HCEC 1CT (cell line): ENCODE data around the gene ATP11B.
"Not testable (repeated sequence)": the region's sequence is repeated elsewhere in the genome, so short reads cannot be mapped to it uniquely, and the experiment has no call there.

Source experiments
- DNase-seq: peaks from one replicate; pipeline ENCODE4 v3.0.0-alpha.2; 2017

The ATP11B gene

DNA sequence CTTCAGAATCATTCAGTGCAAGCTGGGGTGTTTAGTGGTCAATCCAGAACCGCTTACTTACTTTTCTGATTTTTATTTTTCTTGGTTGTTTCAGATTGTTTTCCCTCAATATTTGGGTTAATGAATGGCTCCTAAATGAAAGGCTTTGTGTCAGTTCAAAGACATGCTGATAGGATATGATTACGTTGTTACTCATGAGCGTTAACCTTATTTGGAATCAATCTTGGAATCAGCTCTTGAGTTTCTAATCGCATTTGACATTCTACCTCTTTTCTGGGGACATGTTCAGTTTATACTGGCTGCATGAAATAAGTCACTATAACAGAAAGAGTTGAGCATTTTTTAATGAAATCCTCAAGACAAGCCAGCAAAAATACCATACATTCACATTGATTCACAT, 50.2 kb downstream of the ATP11B start:
- peak; percentile 69 for DNase-seq

DNA sequence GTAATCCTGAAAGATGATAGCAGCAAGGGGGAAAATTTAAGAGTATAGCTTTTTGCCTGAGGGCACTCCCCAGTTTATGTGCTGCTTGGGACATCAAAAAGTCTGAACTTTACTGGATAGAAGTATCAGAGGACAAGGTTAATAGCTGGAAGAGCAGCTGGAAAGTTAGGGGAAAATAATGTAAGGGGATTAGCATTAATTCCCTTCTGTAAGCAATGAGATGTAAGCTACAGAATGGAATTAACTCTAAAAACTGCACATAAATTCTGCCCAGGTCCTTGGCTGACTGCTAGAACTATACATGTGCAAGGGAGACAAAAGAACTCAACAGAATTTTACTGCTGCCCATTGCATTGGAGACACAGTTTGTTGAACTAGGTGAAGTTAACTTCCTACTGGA, 55.6 kb downstream of the ATP11B start:
- DNase-seq, result no peak

DNA sequence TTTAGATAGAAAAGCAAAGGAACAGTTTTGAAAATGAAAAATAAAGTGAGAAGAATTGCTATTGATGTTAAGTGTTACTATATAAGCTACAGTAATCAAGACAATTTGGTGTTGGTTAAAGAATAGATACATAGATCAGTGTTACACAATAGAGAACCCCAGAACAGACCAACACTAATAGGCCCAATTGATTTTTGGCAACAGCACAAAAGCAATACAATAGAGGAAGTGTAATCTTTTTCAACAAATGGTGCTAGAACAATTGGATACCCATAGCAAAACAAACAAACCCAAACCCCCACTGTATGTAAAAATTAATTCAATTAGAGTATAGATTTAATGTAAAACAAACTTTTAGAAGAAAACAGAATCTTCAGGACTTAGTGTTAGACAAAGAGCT, 61.8 kb downstream of the ATP11B start:
- DNase-seq, result no peak

DNA sequence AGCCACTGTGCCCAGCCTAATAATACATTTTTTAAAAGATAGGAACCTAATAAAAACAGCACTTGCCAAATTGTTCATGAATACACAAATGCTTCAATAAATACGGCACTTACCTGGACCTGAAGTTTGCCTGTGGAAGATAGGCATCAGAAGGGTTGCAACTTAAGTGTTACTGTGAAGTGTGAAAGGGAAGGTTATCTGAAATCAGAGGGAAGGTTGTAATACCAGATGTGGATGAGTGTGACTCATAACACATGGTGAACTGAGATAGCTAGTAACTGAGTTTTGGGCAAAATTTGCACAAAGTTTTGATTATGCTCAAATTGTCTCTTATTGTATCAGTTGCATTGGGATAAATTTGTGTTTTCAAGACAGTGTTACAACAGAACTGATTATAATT, 68.0 kb downstream of the ATP11B start:
- DNase-seq, result peak; percentile 17

DNA sequence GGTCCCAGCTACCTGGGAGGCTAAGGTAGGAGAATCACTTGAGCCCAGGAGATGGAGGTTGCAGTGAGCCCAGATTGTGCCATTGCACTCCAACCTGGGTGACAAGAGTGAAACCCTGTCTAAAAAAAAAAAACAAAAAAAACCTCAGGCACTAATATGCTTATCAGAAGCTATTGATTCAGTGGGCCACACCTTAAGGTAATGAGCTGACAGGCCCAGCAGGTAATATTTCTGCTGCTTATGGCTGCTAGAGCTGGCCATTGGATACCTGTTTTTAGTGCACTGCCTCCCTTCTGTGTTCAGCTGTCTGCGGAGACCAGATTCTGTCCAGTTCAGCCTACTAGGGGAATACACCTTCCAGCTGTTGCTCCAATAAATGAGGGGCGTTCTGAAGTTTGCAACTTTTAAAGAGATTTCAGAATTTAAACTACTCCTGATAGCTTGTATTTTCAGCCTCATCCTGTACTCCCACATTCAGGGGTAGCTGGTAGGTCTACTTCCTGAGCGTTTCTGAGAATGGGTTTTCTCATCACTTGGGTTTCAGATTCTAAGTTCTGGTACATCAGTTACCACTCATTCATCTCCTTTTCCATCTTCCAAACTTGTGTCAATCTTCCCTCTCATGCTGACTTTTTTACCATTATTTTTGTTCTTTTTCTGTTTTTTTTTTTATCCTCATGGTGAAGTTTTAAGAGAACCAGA, 69.0 kb downstream of the ATP11B start:
- no peak for DNase-seq

DNA sequence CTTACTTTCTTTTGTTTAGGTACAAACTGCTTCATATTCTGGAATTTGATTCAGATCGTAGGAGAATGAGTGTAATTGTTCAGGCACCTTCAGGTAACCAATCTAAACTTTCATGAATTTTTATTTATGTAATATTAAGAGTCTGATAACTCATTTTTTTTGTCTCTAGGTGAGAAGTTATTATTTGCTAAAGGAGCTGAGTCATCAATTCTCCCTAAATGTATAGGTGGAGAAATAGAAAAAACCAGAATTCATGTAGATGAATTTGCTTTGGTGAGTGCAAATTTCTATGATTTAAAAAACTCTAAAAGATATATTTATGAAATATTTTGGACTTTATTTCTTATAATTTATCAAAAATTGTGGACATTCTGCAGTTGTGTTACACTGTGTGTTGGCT, 75.8 kb downstream of the ATP11B start:
- no peak for DNase-seq

DNA sequence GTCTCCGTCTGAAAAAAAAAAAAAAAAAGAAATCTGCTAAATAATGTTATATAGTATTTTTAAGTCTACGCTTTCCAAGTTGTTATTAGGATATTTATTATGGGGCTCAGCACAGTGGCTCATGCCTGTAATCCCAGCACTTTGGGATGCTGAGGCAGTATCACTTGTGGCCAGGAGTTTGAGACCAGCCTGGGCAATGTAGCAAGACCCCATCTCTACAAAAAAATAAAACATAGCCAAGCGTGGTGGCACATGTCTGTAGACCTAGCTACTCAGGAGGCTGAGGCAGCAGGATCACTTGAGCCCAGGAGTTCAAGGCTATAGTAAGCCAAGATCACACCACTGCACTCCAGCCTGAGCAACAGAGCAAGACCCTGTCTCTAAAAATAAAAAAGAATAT, 77.6 kb downstream of the ATP11B start:
- not testable (repeated sequence) for DNase-seq

DNA sequence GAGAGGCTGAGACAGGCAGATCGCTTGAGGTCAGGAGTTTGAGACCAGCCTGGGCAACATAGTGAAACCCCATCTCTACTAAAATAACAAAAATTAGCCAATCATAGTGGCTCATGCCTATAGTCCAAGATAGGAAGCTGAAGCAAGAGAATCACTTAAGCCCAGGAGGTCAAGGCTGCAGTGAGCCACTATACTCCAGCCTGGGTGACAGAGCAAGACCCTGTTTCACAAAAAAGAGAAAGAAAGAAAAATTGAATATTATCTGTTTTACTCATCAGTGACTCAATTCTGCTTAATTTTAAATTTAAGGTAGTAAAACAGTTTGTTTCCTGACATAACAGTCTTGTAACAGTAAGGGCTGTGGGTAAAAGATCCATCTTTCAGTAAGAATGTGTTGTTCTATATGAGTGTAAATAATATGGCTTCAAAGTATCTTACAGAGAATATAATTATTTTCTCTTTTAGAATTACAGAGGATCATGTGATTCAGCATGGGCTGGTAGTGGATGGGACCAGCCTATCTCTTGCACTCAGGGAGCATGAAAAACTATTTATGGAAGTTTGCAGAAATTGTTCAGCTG, 85.8 kb downstream of the ATP11B start:
- no peak for DNase-seq

DNA sequence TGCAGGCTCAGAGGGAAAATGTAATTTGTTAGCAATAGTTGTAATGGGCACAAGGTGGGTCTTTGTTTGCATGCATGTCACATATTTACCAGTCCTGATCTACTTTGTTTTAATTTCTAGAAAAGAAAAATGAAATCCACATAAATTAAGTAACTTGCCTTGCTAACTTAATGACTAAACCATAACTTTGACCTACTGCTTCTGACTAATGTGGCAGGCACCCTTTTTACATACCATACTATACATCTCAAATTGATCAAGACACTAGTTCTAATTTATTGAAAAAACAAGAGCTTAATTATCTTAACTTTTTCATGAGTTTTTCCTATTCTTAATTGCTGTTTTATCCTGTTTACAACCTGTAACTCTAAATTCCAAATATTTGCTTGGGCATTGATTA, 93.2 kb downstream of the ATP11B start:
- peak; percentile 72 for DNase-seq

DNA sequence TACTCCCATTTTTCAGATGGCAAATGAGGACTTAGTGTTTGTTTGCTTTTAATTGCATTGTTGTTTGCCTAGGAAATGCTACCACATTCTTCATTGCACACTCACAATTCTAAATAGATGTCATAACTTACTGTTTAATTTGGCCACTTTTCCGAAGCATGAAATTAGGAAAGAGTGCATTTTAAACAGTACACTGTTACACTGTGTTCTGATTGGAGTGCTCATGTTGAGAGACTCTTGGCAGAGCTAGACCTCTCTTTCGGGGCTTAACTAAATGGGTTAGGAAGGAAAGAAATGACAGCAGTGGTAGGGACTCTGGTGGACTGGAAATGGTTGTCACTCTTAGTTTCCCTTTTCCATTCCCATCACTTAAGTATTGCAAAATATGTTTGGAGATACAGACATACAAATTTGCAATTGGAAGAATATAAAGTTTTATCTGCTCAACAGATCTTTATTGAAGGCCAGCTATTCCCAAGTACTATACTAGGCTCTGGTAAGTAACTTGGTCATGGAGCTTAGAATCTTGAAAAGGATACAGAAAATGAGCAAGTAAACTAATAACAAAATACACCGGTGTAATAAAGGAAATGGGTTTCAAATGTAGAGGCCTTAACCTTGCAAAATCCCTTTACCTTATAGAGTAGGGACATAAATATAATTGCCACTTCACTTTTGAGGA, 96.8 kb downstream of the ATP11B start:
- DNase-seq, result no peak

DNA sequence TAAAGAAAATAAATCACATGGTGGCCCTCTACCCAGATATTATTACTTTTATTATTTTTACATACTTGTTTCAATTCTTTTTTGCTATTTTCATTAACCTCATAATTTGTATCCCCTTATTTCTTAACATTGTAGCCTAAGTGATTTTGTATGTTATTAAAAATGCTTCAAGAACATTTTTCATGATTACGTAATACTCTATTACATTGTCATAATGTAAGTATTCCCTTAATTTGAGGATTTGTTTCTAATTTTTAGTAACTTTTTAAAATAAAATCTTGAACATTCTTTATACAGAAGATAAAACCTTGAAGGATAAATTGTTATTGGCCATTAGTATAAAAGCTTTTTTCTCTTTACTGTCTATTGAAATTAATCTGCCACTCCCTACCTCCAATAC, 98.1 kb downstream of the ATP11B start:
- no peak for DNase-seq

DNA sequence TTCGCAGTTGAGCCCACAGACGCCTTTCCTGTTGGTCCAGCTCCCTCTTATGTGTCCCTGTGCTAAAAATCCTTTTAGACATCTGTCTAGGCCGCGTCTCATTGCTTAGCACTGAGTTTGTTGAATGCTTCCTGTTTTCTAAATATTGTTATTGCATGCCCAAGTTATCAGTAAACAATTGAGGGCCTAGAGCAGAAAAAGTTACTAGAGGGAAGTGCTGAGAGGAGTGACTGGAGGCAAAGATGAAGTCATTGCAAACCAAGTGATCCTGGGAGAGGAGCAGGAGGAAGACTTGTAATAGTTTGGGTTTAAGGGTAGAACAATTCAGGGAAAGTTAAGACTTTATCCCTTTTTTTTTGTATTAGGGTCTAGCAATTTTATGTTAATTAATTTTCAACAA, 98.9 kb downstream of the ATP11B start:
- DNase-seq, result no peak

DNA sequence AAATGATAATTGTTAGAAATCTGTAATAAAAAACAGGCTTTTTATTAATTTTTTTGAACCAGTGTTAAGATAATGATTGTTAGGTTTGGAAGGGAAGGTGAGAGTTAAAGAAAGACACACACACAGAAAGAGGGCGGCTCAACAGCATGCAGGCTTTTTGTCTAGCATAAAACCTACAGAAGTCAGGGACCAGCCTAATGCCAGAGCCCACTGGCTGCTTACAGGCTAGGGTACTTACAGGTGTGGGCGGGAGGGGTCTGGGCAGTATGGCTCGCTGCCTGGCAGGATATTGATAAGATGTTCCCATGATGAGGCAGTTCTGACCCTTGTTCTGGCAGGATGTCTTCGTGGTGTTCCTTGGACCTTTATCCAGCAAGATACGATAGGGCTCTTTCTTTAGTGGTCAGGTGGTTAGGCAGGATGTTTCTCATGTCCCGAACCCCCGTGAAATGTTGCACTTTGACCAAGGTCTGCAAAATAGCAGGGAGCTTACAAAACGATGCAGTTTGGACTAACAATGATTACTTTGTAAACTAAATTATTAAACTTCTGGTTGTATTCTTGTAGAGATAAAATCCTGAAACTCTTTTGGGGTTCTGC, 102.3 kb downstream of the ATP11B start:
- DNase-seq, result no peak

DNA sequence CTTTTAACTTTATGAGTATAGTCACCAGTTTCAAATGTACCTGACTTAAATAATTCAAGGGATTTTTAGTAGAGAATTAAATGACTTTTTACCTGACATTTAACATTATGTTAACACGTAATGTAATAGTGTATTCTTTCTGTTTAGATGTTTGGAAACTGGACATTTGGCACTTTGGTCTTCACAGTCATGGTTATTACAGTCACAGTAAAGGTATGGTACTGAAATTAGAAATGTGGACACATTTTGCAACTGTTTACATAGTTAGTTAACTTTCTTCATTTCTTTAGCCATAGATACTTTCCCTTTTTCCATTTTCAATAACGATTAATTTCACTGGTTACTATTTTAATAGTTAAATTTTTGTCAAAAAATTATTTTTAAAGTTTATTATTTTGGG, 103.2 kb downstream of the ATP11B start:
- DNase-seq, result no peak

DNA sequence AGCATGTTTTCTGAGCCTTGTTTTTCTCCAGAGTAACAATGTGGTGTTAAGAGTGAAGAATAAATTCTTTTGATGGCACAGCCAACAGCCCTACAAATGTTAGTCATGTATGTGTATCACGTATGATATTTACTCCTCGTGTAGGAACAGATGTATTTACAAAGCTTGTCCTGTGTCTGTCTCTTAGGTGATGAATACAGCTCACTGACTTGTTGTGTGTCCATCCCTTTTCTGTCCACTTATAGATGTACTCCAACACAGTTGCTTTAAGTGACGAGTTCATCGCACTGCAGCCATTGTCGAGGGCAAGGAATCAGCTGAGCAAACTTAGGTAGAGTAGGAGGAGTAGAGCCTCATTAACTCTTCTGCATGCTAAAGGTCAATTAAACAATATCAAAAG, 108.9 kb downstream of the ATP11B start:
- no peak for DNase-seq

DNA sequence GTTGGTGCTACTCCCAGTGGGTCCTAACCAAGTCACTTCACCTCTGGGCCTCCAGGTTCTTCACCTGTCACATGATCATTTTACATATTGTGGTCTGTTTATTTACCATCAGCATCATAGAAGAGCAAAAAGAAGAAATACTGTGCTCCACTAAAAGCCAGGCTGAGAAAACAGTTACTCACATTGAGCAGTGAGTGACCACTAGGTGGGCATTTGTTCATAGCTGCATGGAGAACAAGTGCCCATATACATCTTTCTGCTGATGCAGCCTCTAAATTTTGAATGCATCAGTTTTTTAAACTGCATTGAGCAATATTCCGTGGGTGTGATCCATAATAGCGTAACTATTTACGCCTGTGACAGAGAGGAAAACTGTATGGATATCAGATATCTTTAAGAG, 110.9 kb downstream of the ATP11B start:
- no peak for DNase-seq

DNA sequence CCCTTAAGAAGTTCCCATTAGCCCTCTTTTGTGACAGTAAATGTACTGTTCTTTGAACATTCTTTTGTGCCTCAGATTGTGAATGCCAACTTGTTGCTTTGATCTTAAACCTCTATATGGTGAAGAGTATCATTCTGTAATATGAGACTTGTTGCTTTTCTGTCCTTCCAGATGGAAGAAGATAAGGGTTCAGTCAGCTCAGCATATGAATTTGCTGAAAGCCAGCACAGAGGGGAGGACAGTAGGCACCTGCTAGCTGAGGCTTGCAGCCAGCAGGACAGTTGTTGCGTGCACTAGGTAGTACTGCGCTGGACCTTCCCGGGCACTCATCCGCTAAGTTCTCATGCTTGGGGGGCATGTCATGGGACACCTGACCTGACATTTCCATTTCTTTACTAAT, 112.3 kb downstream of the ATP11B start:
- no peak for DNase-seq

DNA sequence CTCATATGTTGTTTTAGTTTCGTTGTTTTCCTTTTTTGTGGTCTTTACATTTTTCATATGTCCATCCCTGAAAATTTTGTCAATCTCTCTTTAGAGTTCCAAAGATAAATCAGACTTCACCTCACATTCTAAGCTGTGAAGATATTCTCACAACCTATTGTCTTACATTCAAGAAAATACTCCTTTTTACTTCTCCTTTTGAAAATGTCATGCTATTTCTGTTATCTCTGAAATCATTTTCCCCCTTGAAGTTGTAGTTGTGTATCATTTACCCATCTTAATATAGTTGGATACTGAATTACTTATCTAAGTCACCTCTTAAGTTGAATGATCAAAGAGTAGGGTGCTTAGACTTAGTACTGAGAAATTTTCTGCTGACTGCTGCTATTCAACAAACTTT, 112.7 kb downstream of the ATP11B start:
- no peak for DNase-seq

DNA sequence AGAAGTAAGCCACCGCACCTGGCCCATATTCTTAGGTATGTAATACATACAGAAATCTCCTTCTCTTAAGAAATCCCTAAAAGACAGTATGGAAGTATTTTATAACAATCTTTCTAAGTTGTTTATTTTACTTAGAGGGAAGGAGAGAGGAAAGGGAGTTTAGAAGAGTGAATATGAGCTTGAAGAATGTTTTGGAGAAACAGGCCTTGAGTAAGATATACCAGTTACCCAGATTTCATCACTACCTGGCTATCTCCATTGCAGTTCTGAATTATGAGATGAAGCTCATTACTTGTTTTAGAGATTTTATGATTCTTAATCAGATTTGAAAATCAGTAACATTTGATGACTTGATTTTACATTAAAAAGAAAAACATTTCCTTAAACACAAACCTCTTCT, 115.2 kb downstream of the ATP11B start:
- DNase-seq, result peak; percentile 36

DNA sequence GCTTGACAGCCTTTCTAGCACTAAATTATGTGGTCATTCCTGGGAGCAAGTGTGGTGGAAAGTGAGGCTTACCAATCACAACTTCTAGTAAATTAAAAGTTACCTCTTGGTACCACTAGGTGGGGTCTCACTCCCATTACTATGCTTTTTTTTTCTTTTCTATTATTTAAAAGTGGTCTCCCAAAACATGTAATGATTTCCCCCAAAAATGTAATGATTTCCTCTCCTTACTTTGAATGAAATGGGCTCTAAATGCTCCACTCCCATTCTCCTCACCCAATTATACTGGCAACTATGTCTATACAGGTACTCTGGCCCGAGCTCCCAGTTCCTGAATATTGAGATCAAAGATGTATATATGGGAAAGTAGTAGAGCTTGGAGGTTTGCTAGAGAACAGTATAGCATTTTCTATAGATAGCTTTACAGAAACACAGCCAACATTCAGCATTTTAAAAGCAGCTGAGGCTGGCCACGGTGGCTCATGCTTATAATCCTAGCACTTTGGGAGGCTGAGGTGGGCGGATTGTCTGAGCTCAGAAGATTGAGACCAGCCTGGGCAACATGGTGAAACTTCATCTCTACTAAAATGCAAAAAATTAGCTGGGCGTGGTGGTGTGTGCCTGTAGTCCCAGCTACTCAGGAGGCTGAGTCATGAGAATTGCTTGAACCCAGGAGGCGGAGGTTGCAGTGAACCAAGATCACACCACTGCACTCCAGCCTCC, 116.2 kb downstream of the ATP11B start:
- peak; percentile 36 for DNase-seq

DNA sequence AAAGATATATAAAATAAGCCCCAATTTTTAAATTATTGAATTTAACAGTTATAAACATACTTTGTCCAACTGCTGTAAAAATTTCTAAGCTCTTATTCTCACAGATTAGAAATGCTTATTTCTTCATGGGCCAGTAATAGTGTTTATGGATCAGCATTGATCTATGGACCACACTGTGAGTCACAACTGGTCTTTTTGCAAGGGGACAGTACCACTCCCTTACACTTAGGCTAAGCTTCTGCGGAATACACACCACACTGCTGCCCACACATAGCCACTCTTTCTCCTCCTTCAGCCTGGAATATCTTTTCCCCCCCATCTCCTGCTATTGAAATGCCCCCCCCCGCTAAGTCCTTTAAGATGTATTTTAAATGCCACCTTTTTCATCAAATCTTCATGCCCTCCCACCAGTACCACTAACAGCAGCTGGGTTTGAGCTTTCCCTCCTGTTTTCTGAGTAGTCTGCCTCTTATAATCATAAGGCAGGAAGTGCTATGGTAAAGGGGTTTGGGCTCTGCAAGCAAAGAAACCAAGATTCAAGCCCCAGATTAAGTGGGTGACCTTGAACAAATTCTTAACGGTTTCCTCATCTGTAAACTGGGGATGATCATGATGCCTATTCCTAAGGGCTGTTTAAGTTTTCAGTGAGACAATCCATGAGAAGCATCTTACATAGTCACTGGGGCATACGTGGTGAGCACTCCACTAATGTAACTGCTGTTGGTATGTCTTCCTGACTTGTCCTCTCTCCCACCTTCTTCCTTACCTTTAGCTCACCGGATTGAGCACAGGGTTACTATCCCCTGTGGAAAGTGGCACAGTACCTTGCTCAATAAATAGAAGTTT, 117.9 kb downstream of the ATP11B start:
- no peak for DNase-seq

DNA sequence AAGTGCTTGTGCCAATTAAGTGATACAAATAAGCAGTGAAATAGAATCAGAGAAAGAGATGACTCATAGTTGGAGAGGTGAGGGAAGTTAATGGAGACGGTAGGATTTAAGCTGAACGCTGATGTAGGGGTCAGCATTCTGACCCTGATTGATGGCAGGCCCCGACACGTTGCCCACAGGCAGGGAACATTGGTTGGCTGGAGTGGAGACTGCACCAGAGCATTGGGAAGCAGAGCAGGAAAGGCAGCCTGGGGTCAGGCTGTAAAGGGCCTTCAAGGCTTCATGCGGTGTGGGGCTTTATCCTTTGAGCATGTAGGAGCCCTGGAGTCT, 118.4 kb downstream of the ATP11B start:
- DNase-seq, result no peak

DNA sequence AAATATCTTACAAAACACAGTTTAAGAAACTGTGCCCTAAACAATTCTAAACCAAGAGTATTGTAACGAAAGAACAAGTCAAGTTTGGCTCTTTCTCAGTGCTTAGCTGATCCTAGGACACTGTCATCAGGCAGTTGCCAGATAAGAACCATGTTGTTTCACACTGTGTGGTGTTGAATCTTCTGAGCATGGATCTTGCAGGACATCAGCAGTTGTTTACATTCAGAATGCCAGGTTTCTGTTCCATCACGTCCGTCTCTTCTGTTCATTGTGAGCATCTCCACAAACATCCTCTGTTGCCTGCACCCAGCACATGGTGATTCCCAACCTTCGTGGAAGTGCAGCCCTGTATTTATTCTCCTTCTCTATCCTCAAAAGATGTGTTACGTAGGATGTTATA, 119.2 kb downstream of the ATP11B start:
- no peak for DNase-seq
